Esophagus (tissue), 2 donors: ENCODE measurements around the gene AOPEP. TPM values are rescaled to one million over a fixed set of nuclear protein-coding genes. Genes with fewer than 3 reads are reported as not detected.

Experiments used
- H3K27ac ChIP-seq, 2 donors: one replicate each; pipeline ENCODE4 v1.5.1; 2013; ENCODE audit warnings: low read depth in 2 of 2, mild to moderate bottlenecking in 2 of 2, inconsistent platforms in 1 of 2, low read length in 1 of 2, moderate library complexity in 1 of 2
- H3K27me3 ChIP-seq, 2 donors: one replicate each; pipeline ENCODE4 v1.6.1; 2013; ENCODE audit warnings: low read length in 2 of 2, control low read depth in 1 of 2, mild to moderate bottlenecking in 1 of 2; ENCODE audit not compliant: insufficient read depth in 2 of 2, control insufficient read depth in 1 of 2
- H3K36me3 ChIP-seq, 2 donors: one replicate each; pipeline ENCODE4 v1.6.1; 2013; ENCODE audit warnings: low read length in 1 of 2; ENCODE audit not compliant: control insufficient read depth in 2 of 2, insufficient read depth in 2 of 2
- H3K4me1 ChIP-seq, 2 donors: one replicate each; pipeline ENCODE4 v1.6.1; 2013; ENCODE audit warnings: low read length in 1 of 2; ENCODE audit not compliant: control insufficient read depth in 2 of 2, insufficient read depth in 2 of 2
- H3K4me3 ChIP-seq, 2 donors: one replicate each; pipeline ENCODE4 v1.5.1; 2013; ENCODE audit warnings: low read length in 2 of 2, mild to moderate bottlenecking in 2 of 2, low read depth in 1 of 2, moderate library complexity in 1 of 2
- H3K9me3 ChIP-seq, 2 donors: one replicate each; pipeline ENCODE4 v1.6.1; 2013; ENCODE audit warnings: mild to moderate bottlenecking in 2 of 2, low read depth in 1 of 2, low read length in 1 of 2, moderate library complexity in 1 of 2; ENCODE audit not compliant: control insufficient read depth in 2 of 2, insufficient read depth in 1 of 2
- WGBS, 2 donors: extraction: QIAGEN DNeasy Blood & Tissue Kit; methylation state at CpG; one replicate each; pipeline ENCODE4 v1.1.7; 2013; 5-methylcytosine and 5-hydroxymethylcytosine counted together
- polyA plus RNA-seq, 2 donors: library from polyadenylated mRNA; stranded (reverse); fragments of 200-250 nt; gene quantifications; one replicate each; pipeline ENCODE4 v1.2.3, GENCODE V29; 2013
- donor health status: healthy with polysubstance abuse.
- donor health status: Bipolar disorder and iron deficiency.

AOPEP gene
- polyA plus RNA-seq, 2 donors: 99.6 to 111 TPM

GRCh38 chr9:95083086-95083768 lies 356.7 kb downstream of the AOPEP start:
- H3K27me3 ChIP-seq: no peaks in the 10 kb centered on the region
- H3K36me3 ChIP-seq: peaks cover 7 to 45% of the 10 kb centered on the region in 2 donors
- H3K9me3 ChIP-seq: peaks cover 0 to 3% of the 10 kb centered on the region in 2 donors

GRCh38 chr9:95084254-95084934 lies 357.9 kb downstream of the AOPEP start:
- 43 to 48% methylated on average over 19 of the region's 19 CpGs for WGBS, 2 donors
- peak overlapping the region; percentile 90 to 94 for H3K27ac ChIP-seq

More at GRCh38 chr9:95083086-95083768, 356.7 kb downstream of the AOPEP start:
- peak overlapping the region; percentile 73 to 84 for H3K27ac ChIP-seq
- 63 to 81% methylated on average over 39 of the region's 39 CpGs for WGBS, 2 donors
- H3K4me3 ChIP-seq: no peak overlapping the region
- H3K4me1 ChIP-seq: peaks cover 9 to 43% of the 10 kb centered on the region in 2 donors

GRCh38 chr9:95085036-95085770 lies 358.7 kb downstream of the AOPEP start:
- Histone ChIP-seq H3K4me3 (no peak overlapping the region), H3K9me3 (peaks cover 0 to 3% of the 10 kb centered on the region in 2 donors), H3K4me1 (peaks cover 10 to 51% of the 10 kb centered on the region in 2 donors), H3K27ac (peak overlapping the region; percentile 90 to 94), H3K36me3 (peaks cover 7 to 52% of the 10 kb centered on the region in 2 donors), H3K27me3 (no peaks in the 10 kb centered on the region)
- 54 to 59% methylated on average over 29 of the region's 29 CpGs for WGBS, 2 donors

More at GRCh38 chr9:95084254-95084934, 357.9 kb downstream of the AOPEP start:
- Histone ChIP-seq H3K9me3 (peaks cover 0 to 3% of the 10 kb centered on the region in 2 donors), H3K27me3 (no peaks in the 10 kb centered on the region), H3K36me3 (peaks cover 7 to 52% of the 10 kb centered on the region in 2 donors), H3K4me3 (no peak overlapping the region), H3K4me1 (peaks cover 11 to 47% of the 10 kb centered on the region in 2 donors)

GRCh38 chr9:95085861-95086563 lies 359.5 kb downstream of the AOPEP start:
- H3K4me3 ChIP-seq: no peak overlapping the region
- H3K4me1 ChIP-seq: peaks cover 16 to 57% of the 10 kb centered on the region in 2 donors
- no peaks in the 10 kb centered on the region for H3K27me3 ChIP-seq
- H3K36me3 ChIP-seq: peaks cover 7 to 47% of the 10 kb centered on the region in 2 donors
- peaks cover 0 to 3% of the 10 kb centered on the region in 2 donors for H3K9me3 ChIP-seq
- H3K27ac ChIP-seq: peak overlapping the region; percentile 81 to 90
- WGBS, 2 donors: 43 to 65% methylated on average over 40 of the region's 40 CpGs

GRCh38 chr9:95086564-95086955 lies 360.1 kb downstream of the AOPEP start:
- Histone ChIP-seq H3K36me3 (peaks cover 7 to 43% of the 10 kb centered on the region in 2 donors), H3K27ac (peak overlapping the region; percentile 81 to 90), H3K27me3 (no peaks in the 10 kb centered on the region), H3K4me1 (peaks cover 19 to 59% of the 10 kb centered on the region in 2 donors), H3K9me3 (peaks cover 0 to 3% of the 10 kb centered on the region in 2 donors), H3K4me3 (no peak overlapping the region)
- WGBS, 2 donors: 52 to 72% methylated on average over 8 of the region's 8 CpGs

GRCh38 chr9:95087659-95088242 lies 361.3 kb downstream of the AOPEP start:
- WGBS, 2 donors: 36 to 47% methylated on average over 9 of the region's 9 CpGs
- Histone ChIP-seq H3K27ac (peak overlapping the region; percentile 83 to 84), H3K27me3 (no peaks in the 10 kb centered on the region), H3K9me3 (peaks cover 0 to 3% of the 10 kb centered on the region in 2 donors), H3K4me3 (no peak overlapping the region), H3K36me3 (peaks cover 0 to 33% of the 10 kb centered on the region in 2 donors), H3K4me1 (peaks cover 24 to 60% of the 10 kb centered on the region in 2 donors)

- H3K4me1 ChIP-seq: peaks cover 20 to 57% of the 10 kb centered on the region in 2 donors
- no peak overlapping the region for H3K4me3 ChIP-seq
- WGBS, 2 donors: 47 to 59% methylated on average over 24 to 26 of the region's 26 CpGs
- H3K36me3 ChIP-seq: peaks cover 0 to 24% of the 10 kb centered on the region in 2 donors
- peak overlapping the region; percentile 88 to 94 for H3K27ac ChIP-seq
- H3K9me3 ChIP-seq: no peaks in the 10 kb centered on the region
- H3K27me3 ChIP-seq: no peaks in the 10 kb centered on the region
Observed at GRCh38 chr9:95088421-95089161, 362.1 kb downstream of the AOPEP start.

- no peak overlapping the region for H3K4me3 ChIP-seq
- H3K9me3 ChIP-seq: no peaks in the 10 kb centered on the region
- H3K27me3 ChIP-seq: no peaks in the 10 kb centered on the region
- H3K27ac ChIP-seq: peak overlapping the region; percentile 88 to 94
- H3K4me1 ChIP-seq: peaks cover 20 to 59% of the 10 kb centered on the region in 2 donors
- peaks cover 0 to 24% of the 10 kb centered on the region in 2 donors for H3K36me3 ChIP-seq
- 42 to 62% methylated on average over 16 of the region's 16 CpGs for WGBS, 2 donors
Observed at GRCh38 chr9:95089257-95090022, 362.9 kb downstream of the AOPEP start.
